Gastroesophageal sphincter (tissue), 4 donors: ENCODE results near the gene SGCD. TPM values are rescaled to one million over a fixed set of nuclear protein-coding genes. Genes with fewer than 3 reads are reported as not detected.

Source experiments
- ATAC-seq: fragments of 150-250 bp; one replicate; pipeline ENCODE4 v1.9.1; 2016; ENCODE audit warnings: mild to moderate bottlenecking, moderate library complexity
- H3K27ac ChIP-seq, 4 donors: fragments of 200-600 bp; sonication (generic) in 3 of 4; 1 replicate in 3 of 4; 2 replicates in 1 of 4; pipeline ENCODE4 v1.5.1; 2016 to 2019
- H3K27me3 ChIP-seq: fragments of 200-600 bp; sonication (generic); one replicate; pipeline ENCODE4 v1.5.1; 2019
- H3K36me3 ChIP-seq, 2 donors: fragments of 200-600 bp; sonication (generic); one replicate each; pipeline ENCODE4 v1.5.1; 2019; ENCODE audit warnings: control low read depth in 1 of 2
- H3K4me1 ChIP-seq, 3 donors: fragments of 200-600 bp; sonication (generic); 1 replicate in 2 of 3; 2 replicates in 1 of 3; pipeline ENCODE4 v1.5.1; 2016 to 2019; ENCODE audit warnings: control low read depth in 2 of 3
- H3K4me3 ChIP-seq, 2 donors: fragments of 200-600 bp; sonication (generic); one replicate each; pipeline ENCODE4 v1.5.1; 2019; ENCODE audit warnings: mild to moderate bottlenecking in 1 of 2, moderate library complexity in 1 of 2
- H3K9me3 ChIP-seq, 3 donors: fragments of 200-600 bp; sonication (generic); one replicate each; pipeline ENCODE4 v1.5.1; 2017 to 2019; ENCODE audit warnings: control low read depth in 2 of 3
- CTCF ChIP-seq, 4 experiments: fragments of 200-600 bp in 2 of 4; fragments of 450-650 bp in 2 of 4; sonication (generic) in 1 of 4; IDR thresholded peaks; one replicate each; pipeline ENCODE4 v1.5.1; 2017 to 2019; ENCODE audit warnings: antibody characterized with exemption in 4 of 4, mild to moderate bottlenecking in 2 of 4, moderate library complexity in 2 of 4
- EP300 ChIP-seq: sonication (generic); formaldehyde crosslinking; IDR thresholded peaks from one replicate; pipeline ENCODE4 v1.6.1; 2017; ENCODE audit warnings: antibody characterized with exemption, mild to moderate bottlenecking
- POLR2A ChIP-seq, 2 donors: fragments of 450-650 bp; IDR thresholded peaks; one replicate each; pipeline ENCODE4 v1.6.1; 2017; ENCODE audit warnings: antibody characterized with exemption in 2 of 2, mild to moderate bottlenecking in 2 of 2, moderate library complexity in 1 of 2
- POLR2AphosphoS5 ChIP-seq: sonication (generic); formaldehyde crosslinking; IDR thresholded peaks from one replicate; pipeline ENCODE4 v1.6.1; 2017; ENCODE audit warnings: antibody characterized with exemption
- WGBS, 2 donors: methylation state at CpG; one replicate each; pipeline ENCODE4 v1.1.5; 2018; ENCODE audit warnings: low coverage in 1 of 2; 5-methylcytosine and 5-hydroxymethylcytosine counted together
- total RNA-seq, 4 donors: library from RNA; depleted of rRNA; stranded (reverse); fragments of >200 nt; gene quantifications; one replicate each; pipeline ENCODE4 v1.1.0, GENCODE V29; 2016

SGCD gene
- total RNA-seq, 4 donors from 2014 or later: 8.8 to 61.3 (median 33.7) TPM

- ATAC-seq: no peak
- Histone ChIP-seq H3K27me3 (no peaks in the 10 kb centered on the region), H3K4me1 (peaks cover 0 to 47% (median 4%) of the 10 kb centered on the region in 3 donors), H3K9me3 (no peaks in the 10 kb centered on the region), H3K36me3 (no peaks in the 10 kb centered on the region), H3K27ac (peak overlapping the region in 3 of 4 donors; percentile 9 to 49 (median 10)), H3K4me3 (no peak overlapping the region)
- no peak for TF ChIP-seq POLR2A (IDR thresholded peaks at IDR 0.05)
- no peak for TF ChIP-seq POLR2AphosphoS5
- TF ChIP-seq CTCF (IDR thresholded peaks at IDR 0.05): no peak
- TF ChIP-seq EP300: no peak
- WGBS, 2 donors: 86 to 88% methylated on average over 1 of the region's 1 CpG
These were observed 52.2 kb downstream of the SGCD start for GRCh38 chr5:156379206-156379605.

- Histone ChIP-seq H3K9me3 (no peaks in the 10 kb centered on the region), H3K27me3 (no peaks in the 10 kb centered on the region), H3K4me3 (no peak overlapping the region), H3K27ac (peak overlapping the region in 3 of 4 donors; percentile 9 to 49 (median 22)), H3K36me3 (no peaks in the 10 kb centered on the region), H3K4me1 (peaks cover 0 to 62% (median 4%) of the 10 kb centered on the region in 3 donors)
- WGBS, 2 donors: 55 to 59% methylated on average over 3 of the region's 3 CpGs
- ATAC-seq: peak; percentile 65
- TF ChIP-seq POLR2A (IDR thresholded peaks at IDR 0.05): no peak
- no peak for TF ChIP-seq EP300
- TF ChIP-seq POLR2AphosphoS5: no peak
- no peak for TF ChIP-seq CTCF (IDR thresholded peaks at IDR 0.05)
These were observed 53.9 kb downstream of the SGCD start for GRCh38 chr5:156380848-156381247.

GRCh38 chr5:156383510-156384265, 56.7 kb downstream of the SGCD start:
- ATAC-seq: peak; percentile 42
- H3K4me1 ChIP-seq: peaks cover 2 to 80% (median 4%) of the 10 kb centered on the region in 3 donors

GRCh38 chr5:156385416-156385815, 58.5 kb downstream of the SGCD start:
- Histone ChIP-seq H3K4me3 (no peak overlapping the region), H3K4me1 (peaks cover 2 to 67% (median 4%) of the 10 kb centered on the region in 3 donors), H3K27ac (peak overlapping the region in 1 of 4 donors; percentile 53), H3K9me3 (no peaks in the 10 kb centered on the region), H3K27me3 (no peaks in the 10 kb centered on the region), H3K36me3 (no peaks in the 10 kb centered on the region)
- WGBS, 2 donors: 48 to 75% methylated on average over 3 of the region's 3 CpGs
- no peak for ATAC-seq
- TF ChIP-seq POLR2AphosphoS5: no peak
- TF ChIP-seq EP300: no peak
- no peak for TF ChIP-seq CTCF (IDR thresholded peaks at IDR 0.05)
- no peak for TF ChIP-seq POLR2A (IDR thresholded peaks at IDR 0.05)

More at GRCh38 chr5:156383510-156384265, 56.7 kb downstream of the SGCD start:
- WGBS, 2 donors: 37 to 73% methylated on average over 5 of the region's 5 CpGs
- TF ChIP-seq POLR2A (IDR thresholded peaks at IDR 0.05) (no peak), CTCF (IDR thresholded peaks at IDR 0.05) (no peak), POLR2AphosphoS5 (no peak), EP300 (no peak)
- no peaks in the 10 kb centered on the region for H3K9me3 ChIP-seq
- H3K27me3 ChIP-seq: no peaks in the 10 kb centered on the region
- H3K36me3 ChIP-seq: no peaks in the 10 kb centered on the region
- H3K27ac ChIP-seq: peak overlapping the region in 3 of 4 donors; percentile 24 to 53 (median 52)
- H3K4me3 ChIP-seq: no peak overlapping the region

GRCh38 chr5:156386976-156387375, 60.0 kb downstream of the SGCD start:
- Histone ChIP-seq H3K9me3 (no peaks in the 10 kb centered on the region), H3K27ac (no peak overlapping the region), H3K4me1 (peaks cover 2 to 61% (median 4%) of the 10 kb centered on the region in 3 donors), H3K4me3 (no peak overlapping the region), H3K27me3 (no peaks in the 10 kb centered on the region), H3K36me3 (no peaks in the 10 kb centered on the region)
- TF ChIP-seq POLR2AphosphoS5 (no peak), EP300 (no peak), CTCF (IDR thresholded peaks at IDR 0.05) (no peak), POLR2A (IDR thresholded peaks at IDR 0.05) (no peak)
- no peak for ATAC-seq
- WGBS, 2 donors: 45 to 54% methylated on average over 2 to 4 of the region's 4 CpGs
